Esophagus muscularis mucosa (tissue), 4 donors: ENCODE data around the gene SV2C. TPM values are rescaled to one million over a fixed set of nuclear protein-coding genes. Genes with fewer than 3 reads are reported as not detected.
"Not testable (repeated sequence)": the region's sequence is repeated elsewhere in the genome, so short reads cannot be mapped to it uniquely, and the experiment has no call there.

Source experiments
- DNase-seq: peaks from one replicate; pipeline ENCODE4 v3.0.0-alpha.2; 2017; ENCODE audit errors: extremely low spot score
- H3K27ac ChIP-seq, 4 donors: fragments of 200-600 bp; sonication (generic); replicated peaks in 1 of 4; 1 replicate in 3 of 4; 2 replicates in 1 of 4; pipeline ENCODE4 v1.5.1; 2016 to 2019; ENCODE audit warnings: mild to moderate bottlenecking in 1 of 4
- H3K27me3 ChIP-seq, 4 donors: fragments of 200-600 bp; sonication (generic); one replicate each; pipeline versions ENCODE4 v1.5.1 to v1.6.0; 2016 to 2019
- H3K36me3 ChIP-seq, 4 donors: fragments of 200-600 bp; sonication (generic); one replicate each; pipeline ENCODE4 v1.5.1; 2016 to 2019
- H3K4me1 ChIP-seq, 4 donors: fragments of 200-600 bp; sonication (generic); one replicate each; pipeline ENCODE4 v1.5.1; 2016 to 2019
- H3K4me3 ChIP-seq, 4 donors: fragments of 200-600 bp; sonication (generic); 1 replicate in 2 of 4; 2 replicates in 2 of 4; pipeline ENCODE4 v1.5.1; 2016 to 2019; ENCODE audit warnings: mild to moderate bottlenecking in 4 of 4, moderate library complexity in 1 of 4
- H3K9me3 ChIP-seq, 4 donors: fragments of 200-600 bp; sonication (generic); 1 replicate in 3 of 4; 2 replicates in 1 of 4; pipeline ENCODE4 v1.5.1; 2016 to 2019
- CTCF ChIP-seq, 3 experiments: fragments of 200-600 bp in 2 of 3; fragments of 450-650 bp in 1 of 3; sonication (generic) in 2 of 3; IDR thresholded peaks; one replicate each; pipeline ENCODE4 v1.5.1; 2017 to 2019; ENCODE audit warnings: antibody characterized with exemption in 3 of 3, mild to moderate bottlenecking in 2 of 3, moderate library complexity in 1 of 3
- EP300 ChIP-seq: sonication (generic); formaldehyde crosslinking; IDR thresholded peaks from one replicate; pipeline ENCODE4 v1.6.1; 2017; ENCODE audit warnings: antibody characterized with exemption
- POLR2A ChIP-seq: fragments of 450-650 bp; IDR thresholded peaks from one replicate; pipeline ENCODE4 v1.6.1; 2017; ENCODE audit warnings: antibody characterized with exemption, moderate library complexity, mild to moderate bottlenecking, low read depth
- POLR2AphosphoS5 ChIP-seq, 2 donors: sonication (generic); formaldehyde crosslinking; IDR thresholded peaks; one replicate each; pipeline ENCODE4 v1.6.1; 2017; ENCODE audit warnings: antibody characterized with exemption in 2 of 2
- WGBS: methylation state at CpG from one replicate; pipeline ENCODE4 v1.1.5; 2018; 5-methylcytosine and 5-hydroxymethylcytosine counted together
- intact Hi-C: fragments of 100-400 bp; cut with DNase I; formaldehyde crosslinking; loops from one replicate; pipeline ENCODE4 v1.15.1; 2023
- total RNA-seq, 4 donors: library from RNA; depleted of rRNA; stranded (reverse); fragments of >200 nt; gene quantifications; one replicate each; pipeline versions ENCODE4 v1.1.0 to v1.2.1, GENCODE V29; 2016

The SV2C gene
- total RNA-seq, 4 donors from 2014 or later = 0.23 to 0.99 (median 0.47) TPM

- WGBS = 95% methylated on average over 6 of the region's 6 CpGs
- Histone ChIP-seq H3K4me1 (peaks cover 0 to 6% (median 3%) of the 10 kb centered on the region in 4 donors), H3K4me3 (no peak overlapping the region), H3K36me3 (no peaks in the 10 kb centered on the region), H3K27me3 (no peaks in the 10 kb centered on the region), H3K27ac (no peak overlapping the region), H3K9me3 (no peaks in the 10 kb centered on the region)
- TF ChIP-seq EP300 (no peak), POLR2A (no peak), POLR2AphosphoS5 (IDR thresholded peaks at IDR 0.05) (no peak), CTCF (IDR thresholded peaks at IDR 0.05) (no peak)
- intact Hi-C loops = no loop called here
- DNase-seq = no peak
These were observed 284.6 kb downstream of the SV2C start for GRCh38 chr5:76367623-76368371.

DNA sequence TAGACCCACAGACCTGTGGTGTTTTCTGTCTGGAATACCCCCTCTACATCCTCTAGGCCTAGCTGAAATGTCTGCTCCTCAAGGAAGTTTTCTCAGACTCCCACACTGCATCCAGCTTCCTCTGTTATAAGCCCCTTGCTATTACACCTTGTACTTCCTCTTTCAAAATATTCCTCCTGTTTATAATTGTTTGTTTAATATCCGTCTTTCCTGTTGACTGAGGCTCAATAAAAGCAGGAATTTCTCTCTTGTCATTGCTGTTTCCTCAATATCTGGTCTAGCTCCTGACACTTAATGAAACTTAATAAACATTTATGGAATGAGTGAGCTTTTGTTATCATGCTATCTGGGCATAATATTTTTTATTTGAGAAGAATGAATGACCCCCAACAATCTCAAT lies 285.8 kb downstream of the SV2C start:
- H3K27ac ChIP-seq = no peak overlapping the region
- TF ChIP-seq POLR2AphosphoS5 (IDR thresholded peaks at IDR 0.05) = no peak
- TF ChIP-seq EP300 = no peak
- TF ChIP-seq POLR2A = no peak
- TF ChIP-seq CTCF (IDR thresholded peaks at IDR 0.05) = no peak
- no peak overlapping the region for H3K4me3 ChIP-seq
- intact Hi-C loops = no loop called here
- peaks cover 0 to 6% (median 3%) of the 10 kb centered on the region in 4 donors for H3K4me1 ChIP-seq
- DNase-seq = no peak
- H3K36me3 ChIP-seq = no peaks in the 10 kb centered on the region
- H3K27me3 ChIP-seq = no peaks in the 10 kb centered on the region
- H3K9me3 ChIP-seq = no peaks in the 10 kb centered on the region
- 65% methylated on average over 1 of the region's 1 CpG for WGBS

DNA sequence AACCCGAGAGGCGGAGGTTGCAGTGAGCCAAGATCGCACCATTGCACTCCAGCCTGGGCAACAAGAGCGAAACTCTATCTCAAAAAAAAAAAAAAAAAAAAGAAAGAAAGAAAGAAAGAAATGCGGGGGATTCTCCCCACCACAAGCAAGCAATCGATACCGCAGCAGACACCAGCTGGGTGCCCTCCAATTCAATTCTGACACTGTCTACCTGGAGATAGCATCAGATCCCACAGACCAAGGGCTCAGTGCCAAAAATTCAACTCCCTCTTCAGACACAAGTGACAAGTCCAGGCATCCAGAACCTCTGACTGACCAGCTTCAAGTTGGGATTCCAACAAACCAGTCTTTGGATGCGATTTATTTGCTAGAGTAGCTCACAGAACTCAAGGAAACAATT lies 286.5 kb downstream of the SV2C start:
- H3K4me1 ChIP-seq, H3K36me3 ChIP-seq, H3K4me3 ChIP-seq, intact Hi-C loops, DNase-seq, H3K9me3 ChIP-seq, H3K27me3 ChIP-seq, H3K27ac ChIP-seq: not testable (repeated sequence)
- WGBS = 92% methylated on average over 8 of the region's 8 CpGs

- Histone ChIP-seq H3K27ac (no peak overlapping the region), H3K9me3 (no peaks in the 10 kb centered on the region), H3K4me1 (peaks cover 0 to 6% (median 3%) of the 10 kb centered on the region in 4 donors), H3K27me3 (no peaks in the 10 kb centered on the region), H3K4me3 (no peak overlapping the region), H3K36me3 (no peaks in the 10 kb centered on the region)
- TF ChIP-seq POLR2A = no peak
- no peak for TF ChIP-seq CTCF (IDR thresholded peaks at IDR 0.05)
- TF ChIP-seq POLR2AphosphoS5 (IDR thresholded peaks at IDR 0.05) = no peak
- TF ChIP-seq EP300 = no peak
- WGBS = 45% methylated on average over 2 of the region's 2 CpGs
- no peak for DNase-seq
- intact Hi-C loops = no loop called here
These were observed 288.8 kb downstream of the SV2C start for GRCh38 chr5:76371960-76372322.

DNA sequence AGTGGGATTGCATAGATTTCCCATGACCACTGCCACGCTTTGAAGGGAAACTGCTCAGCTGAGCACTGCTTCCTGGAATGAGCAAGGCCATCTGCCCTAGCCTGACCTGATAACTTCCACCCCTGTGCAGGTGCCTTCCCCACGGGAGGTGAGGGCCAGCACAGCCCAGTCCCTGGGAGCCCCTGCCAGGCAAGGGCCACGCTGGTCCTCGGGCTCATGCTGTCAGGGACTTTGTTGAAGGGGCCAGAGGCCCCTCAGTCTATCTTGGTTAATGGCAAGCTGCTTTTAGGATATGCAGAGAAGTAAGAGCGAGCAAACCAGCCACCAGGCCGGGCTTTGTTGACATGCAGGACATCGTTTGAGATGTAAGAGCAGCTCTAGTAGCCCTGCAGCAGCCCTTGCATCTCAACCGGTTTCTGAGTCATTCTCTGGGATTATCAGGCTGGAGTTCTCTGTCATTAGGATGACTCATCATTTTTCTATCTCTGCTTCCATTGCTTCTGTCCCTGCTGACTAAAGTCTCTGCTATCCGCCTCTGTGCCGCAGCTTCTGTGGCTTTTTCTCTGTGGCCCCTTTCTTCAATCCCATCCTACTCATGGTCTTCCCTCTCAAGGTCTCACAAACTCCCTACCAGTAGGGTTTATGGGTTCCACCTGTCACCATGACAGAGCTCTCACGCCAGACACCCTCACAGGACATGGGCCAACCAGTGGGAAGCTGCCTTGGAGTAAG lies 289.3 kb downstream of the SV2C start:
- Histone ChIP-seq H3K4me1 (peaks cover 0 to 6% (median 3%) of the 10 kb centered on the region in 4 donors), H3K9me3 (no peaks in the 10 kb centered on the region), H3K4me3 (no peak overlapping the region), H3K27ac (no peak overlapping the region), H3K27me3 (no peaks in the 10 kb centered on the region), H3K36me3 (no peaks in the 10 kb centered on the region)
- intact Hi-C loops = no loop called here
- TF ChIP-seq POLR2A (no peak), EP300 (no peak), POLR2AphosphoS5 (IDR thresholded peaks at IDR 0.05) (no peak), CTCF (IDR thresholded peaks at IDR 0.05) (no peak)
- WGBS = 77% methylated on average over 9 of the region's 11 CpGs
- DNase-seq = no peak
